GM23338 (cell line): ENCODE measurements around the gene ASPHD2. TPM values are rescaled to one million over a fixed set of nuclear protein-coding genes. Genes with fewer than 3 reads are reported as not detected.
A peak's percentile ranks its signal among the peaks of the same experiment; 100 is the strongest.

Experiments used
- ATAC-seq: fragments of 200-7000 bp; cut with Tn5 transposase; 3 replicates; pipeline ENCODE4 v1.9.1; 2020
- DNase-seq: peaks from one replicate; pipeline ENCODE4 v3.0.0-alpha.2; 2015; ENCODE audit warnings: low spot score
- H2AFZ ChIP-seq: fragments of 200-600 bp; sonication (generic); 2 replicates; pipeline ENCODE4 v1.8.0; 2016; ENCODE audit warnings: antibody characterized with exemption, mild to moderate bottlenecking, moderate library complexity
- H3F3A ChIP-seq: fragments of 200-600 bp; sonication (generic); replicated peaks from 2 replicates; pipeline ENCODE4 v1.8.0; 2017; ENCODE audit warnings: antibody characterized with exemption, mixed run types, low read depth
- H3K27ac ChIP-seq: fragments of 200-600 bp; sonication (generic); 2 replicates; pipeline ENCODE4 v1.6.1; 2016; ENCODE audit warnings: low read depth
- H3K27me3 ChIP-seq: fragments of 200-600 bp; sonication (generic); 2 replicates; pipeline ENCODE4 v1.8.0; 2016; ENCODE audit warnings: mild to moderate bottlenecking, mixed run types, moderate library complexity; ENCODE audit not compliant: insufficient read depth
- H3K36me3 ChIP-seq: fragments of 200-600 bp; sonication (generic); 2 replicates; pipeline ENCODE4 v1.8.0; 2016; ENCODE audit warnings: mild to moderate bottlenecking; ENCODE audit not compliant: insufficient read depth
- H3K4me1 ChIP-seq: fragments of 200-600 bp; sonication (generic); 2 replicates; pipeline ENCODE4 v1.8.0; 2016; ENCODE audit warnings: mild to moderate bottlenecking, moderate library complexity; ENCODE audit not compliant: insufficient read depth
- H3K4me2 ChIP-seq: fragments of 200-600 bp; sonication (generic); 2 replicates; pipeline ENCODE4 v1.7.1; 2017; ENCODE audit warnings: mixed run types
- H3K4me3 ChIP-seq: fragments of 200-600 bp; sonication (generic); 2 replicates; pipeline ENCODE4 v1.6.1; 2016; ENCODE audit warnings: mixed run types
- H3K79me2 ChIP-seq: fragments of 200-600 bp; sonication (generic); replicated peaks from 2 replicates; pipeline ENCODE4 v1.8.0; 2017; ENCODE audit warnings: mild to moderate bottlenecking; ENCODE audit not compliant: insufficient read depth
- H3K9me2 ChIP-seq: fragments of 200-600 bp; sonication (generic); 2 replicates; pipeline ENCODE4 v1.8.0; 2017; ENCODE audit not compliant: insufficient read depth
- H4K20me1 ChIP-seq: fragments of 200-600 bp; sonication (generic); replicated peaks from 2 replicates; pipeline ENCODE4 v1.8.0; 2017; ENCODE audit warnings: mild to moderate bottlenecking; ENCODE audit not compliant: insufficient read depth
- H3K27ac Mint-ChIP-seq: 2 replicates; pipeline ENCODE4 v1.8.0; 2020; ENCODE audit warnings: inconsistent platforms, mild to moderate bottlenecking, moderate library complexity, mixed read lengths
- H3K27me3 Mint-ChIP-seq: 3 replicates; pipeline ENCODE4 v1.8.0; 2022; ENCODE audit warnings: low read depth, mild to moderate bottlenecking, moderate library complexity, mixed read lengths, inconsistent platforms; ENCODE audit not compliant: insufficient read depth, poor library complexity
- H3K36me3 Mint-ChIP-seq: 3 replicates; pipeline ENCODE4 v1.8.0; 2021; ENCODE audit warnings: low read depth, mild to moderate bottlenecking, inconsistent platforms, moderate library complexity, mixed read lengths
- H3K4me1 Mint-ChIP-seq: 3 replicates; pipeline ENCODE4 v1.8.0; 2020; ENCODE audit warnings: mild to moderate bottlenecking, inconsistent platforms, mixed read lengths
- H3K4me3 Mint-ChIP-seq: 3 replicates; pipeline ENCODE4 v1.8.0; 2021; ENCODE audit warnings: moderate library complexity, mild to moderate bottlenecking, inconsistent platforms, mixed read lengths
- H3K9me3 Mint-ChIP-seq: 3 replicates; pipeline ENCODE4 v1.8.0; 2020; ENCODE audit warnings: moderate library complexity, mild to moderate bottlenecking, inconsistent platforms, mixed read lengths
- CREB1 ChIP-seq: fragments of 250-450 bp; sonication (Bioruptor Pico); IDR thresholded peaks from 2 replicates; pipeline ENCODE4 v1.5.0; 2020; ENCODE audit warnings: low read depth, mild to moderate bottlenecking, moderate library complexity
- CTCF ChIP-seq, 2 experiments: fragments of 200-600 bp in 1 of 2; sonication (generic) in 1 of 2; conservative IDR thresholded peaks; 2 replicates each; pipeline versions ENCODE4 v1.5.1 to v1.6.1; 2016 to 2017; ENCODE audit warnings: antibody characterized with exemption in 2 of 2, low read depth in 2 of 2, mild to moderate bottlenecking in 2 of 2, moderate library complexity in 1 of 2
- ETS1 ChIP-seq: IDR thresholded peaks from 2 replicates; pipeline ENCODE4 v1.6.1; 2016; ENCODE audit warnings: antibody characterized with exemption
- EZH2 ChIP-seq: fragments of 200-600 bp; sonication (generic); IDR thresholded peaks from one replicate; pipeline ENCODE4 v1.8.0; 2017; ENCODE audit warnings: antibody characterized with exemption, mild to moderate bottlenecking, low read depth; ENCODE audit not compliant: unreplicated experiment
- EZH2phosphoT487 ChIP-seq: fragments of 200-600 bp; sonication (generic); IDR thresholded peaks from one replicate; pipeline ENCODE4 v1.8.1; 2018; ENCODE audit warnings: antibody characterized with exemption; ENCODE audit not compliant: unreplicated experiment
- JUNB ChIP-seq: IDR thresholded peaks from one replicate; pipeline ENCODE4 v1.6.1; 2016; ENCODE audit warnings: antibody characterized with exemption; ENCODE audit not compliant: unreplicated experiment
- NANOG ChIP-seq: IDR thresholded peaks from 2 replicates; pipeline ENCODE4 v1.6.1; 2016; ENCODE audit warnings: antibody characterized with exemption, borderline replicate concordance
- POLR2AphosphoS5 ChIP-seq: IDR thresholded peaks from 2 replicates; pipeline ENCODE4 v1.6.1; 2016; ENCODE audit warnings: antibody characterized with exemption, low read depth
- REST ChIP-seq: IDR thresholded peaks from one replicate; pipeline ENCODE4 v1.6.1; 2018; ENCODE audit warnings: antibody characterized with exemption; ENCODE audit not compliant: unreplicated experiment
- STAT1 ChIP-seq: IDR thresholded peaks from one replicate; pipeline ENCODE4 v1.6.1; 2016; ENCODE audit warnings: antibody characterized with exemption; ENCODE audit not compliant: unreplicated experiment
- ZNF114 ChIP-seq: fragments of 250-450 bp; sonication (Bioruptor Pico); IDR thresholded peaks from 2 replicates; pipeline ENCODE4 v1.5.0; 2020; ENCODE audit warnings: mild to moderate bottlenecking, moderate library complexity
- ZNF331 ChIP-seq: fragments of 250-450 bp; sonication (Bioruptor Pico); IDR thresholded peaks from 2 replicates; pipeline ENCODE4 v1.5.0; 2020; ENCODE audit warnings: low read depth, mild to moderate bottlenecking, moderate library complexity
- ZNF462 ChIP-seq: fragments of 250-450 bp; sonication (Bioruptor Pico); IDR thresholded peaks from 2 replicates; pipeline ENCODE4 v1.5.0; 2020; ENCODE audit warnings: mild to moderate bottlenecking, moderate library complexity
- polyA plus RNA-seq: library from polyadenylated mRNA; unstranded; fragments of >200 nt; fragmentation: Nextera tagmentation; extraction: Ambion mirVana; gene quantifications from 2 replicates; pipeline ENCODE4 v1.2.1, GENCODE V29; 2016
- total RNA-seq: library from RNA; depleted of rRNA; stranded (reverse); fragments of >200 nt; shearing (Covaris generic); gene quantifications from 2 replicates; pipeline ENCODE4 v1.2.3, GENCODE V29; 2014

Gene ASPHD2
- total and polyA plus RNA-seq, 2 experiments from 2014 or later, result 6.0 to 9.3 TPM

GRCh38 chr22:26485013-26485412, 56.0 kb downstream of the ASPHD2 start:
- Histone ChIP-seq H3K4me2 (peak overlapping the region; percentile 97), H3K79me2 (peaks cover 60% of the 10 kb centered on the region), H3K36me3 (peaks cover 23% of the 10 kb centered on the region), H3K9me2 (no peaks in the 10 kb centered on the region), H4K20me1 (peaks cover 11% of the 10 kb centered on the region; the same call in 1 of the 2 replicates), H3K4me1 (peaks cover 27% of the 10 kb centered on the region), H3F3A (peaks cover 31% of the 10 kb centered on the region), H3K4me3 (peak overlapping the region; percentile 99; the same call in 1 of the 2 replicates), H3K27me3 (no peaks in the 10 kb centered on the region), H2AFZ (no peak overlapping the region), H3K27ac (0 out of 2 replicates have a peak overlapping the region, but pooled peaks have one; percentile 99)
- Mint-ChIP-seq H3K9me3 (0 out of 3 replicates have a peak, but pooled peaks cover 2% of the 10 kb centered on the region), H3K27me3 (peaks cover 2% of the 10 kb centered on the region), H3K36me3 (peaks cover 30% of the 10 kb centered on the region), H3K4me1 (peaks cover 37% of the 10 kb centered on the region), H3K27ac (no peak overlapping the region; the same call in 1 of the 2 replicates), H3K4me3 (peak overlapping the region; percentile 98)
- DNase-seq (no peak), ATAC-seq (no peak)
- no peak for TF ChIP-seq EZH2phosphoT487
- TF ChIP-seq CREB1 (CRISPR knock-in tag), result no peak
- no peak for TF ChIP-seq CTCF (conservative IDR thresholded peaks at IDR 0.05; ENCODE audit: low read depth in 2 of 2)
- no peak for TF ChIP-seq ETS1
- no peak for TF ChIP-seq POLR2AphosphoS5
- no peak for TF ChIP-seq ZNF462 (CRISPR knock-in tag)
- TF ChIP-seq ZNF114 (CRISPR knock-in tag), result no peak
- no peak for TF ChIP-seq EZH2
- TF ChIP-seq JUNB, result no peak
- no peak for TF ChIP-seq ZNF331
- TF ChIP-seq STAT1, result no peak
- no peak for TF ChIP-seq REST
- no peak for TF ChIP-seq NANOG
